NCI-H524 treated with DMSO at 0.1 percent for 48 hours (cell line): ENCODE data around the gene SLC22A13.
"Not testable (repeated sequence)": the region's sequence is repeated elsewhere in the genome, so short reads cannot be mapped to it uniquely, and the experiment has no call there.

Source experiments
- DNase-seq: peaks from one replicate; lab custom pipeline; 2025; lab: John Stamatoyannopoulos, UW

SLC22A13 gene, protein sequence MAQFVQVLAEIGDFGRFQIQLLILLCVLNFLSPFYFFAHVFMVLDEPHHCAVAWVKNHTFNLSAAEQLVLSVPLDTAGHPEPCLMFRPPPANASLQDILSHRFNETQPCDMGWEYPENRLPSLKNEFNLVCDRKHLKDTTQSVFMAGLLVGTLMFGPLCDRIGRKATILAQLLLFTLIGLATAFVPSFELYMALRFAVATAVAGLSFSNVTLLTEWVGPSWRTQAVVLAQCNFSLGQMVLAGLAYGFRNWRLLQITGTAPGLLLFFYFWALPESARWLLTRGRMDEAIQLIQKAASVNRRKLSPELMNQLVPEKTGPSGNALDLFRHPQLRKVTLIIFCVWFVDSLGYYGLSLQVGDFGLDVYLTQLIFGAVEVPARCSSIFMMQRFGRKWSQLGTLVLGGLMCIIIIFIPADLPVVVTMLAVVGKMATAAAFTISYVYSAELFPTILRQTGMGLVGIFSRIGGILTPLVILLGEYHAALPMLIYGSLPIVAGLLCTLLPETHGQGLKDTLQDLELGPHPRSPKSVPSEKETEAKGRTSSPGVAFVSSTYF

DNA sequence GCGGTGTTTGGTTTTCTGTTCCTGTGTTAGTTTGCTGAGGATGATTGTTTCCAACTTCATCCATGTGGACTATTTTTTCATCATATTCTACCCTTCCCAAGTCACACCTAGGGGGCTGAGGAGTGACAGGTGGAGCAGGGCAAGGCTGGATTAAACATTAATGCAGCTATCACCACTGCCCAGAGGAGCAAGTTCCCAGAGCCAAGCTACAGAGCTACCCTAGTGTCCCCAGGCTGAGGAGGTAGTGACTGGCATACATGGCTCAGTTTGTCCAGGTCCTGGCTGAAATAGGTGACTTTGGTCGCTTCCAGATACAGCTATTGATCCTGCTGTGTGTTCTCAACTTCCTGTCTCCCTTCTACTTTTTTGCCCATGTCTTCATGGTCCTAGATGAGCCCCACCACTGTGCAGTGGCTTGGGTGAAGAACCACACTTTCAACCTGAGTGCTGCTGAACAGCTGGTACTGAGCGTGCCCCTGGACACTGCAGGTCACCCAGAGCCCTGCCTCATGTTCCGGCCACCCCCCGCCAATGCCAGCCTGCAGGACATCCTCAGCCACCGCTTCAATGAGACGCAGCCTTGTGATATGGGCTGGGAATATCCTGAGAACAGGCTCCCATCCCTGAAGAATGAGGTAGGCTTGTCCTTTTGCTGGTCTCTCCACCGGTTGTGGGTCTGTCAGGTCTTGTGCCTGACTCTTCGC, at the start of gene SLC22A13:
Gene SLC22A13, plus strand, starts transcription at position 209 of the 704 bp plus-strand sequence. Its CDS starts 49 bp downstream, at position 258.
- no peak for DNase-seq

DNA sequence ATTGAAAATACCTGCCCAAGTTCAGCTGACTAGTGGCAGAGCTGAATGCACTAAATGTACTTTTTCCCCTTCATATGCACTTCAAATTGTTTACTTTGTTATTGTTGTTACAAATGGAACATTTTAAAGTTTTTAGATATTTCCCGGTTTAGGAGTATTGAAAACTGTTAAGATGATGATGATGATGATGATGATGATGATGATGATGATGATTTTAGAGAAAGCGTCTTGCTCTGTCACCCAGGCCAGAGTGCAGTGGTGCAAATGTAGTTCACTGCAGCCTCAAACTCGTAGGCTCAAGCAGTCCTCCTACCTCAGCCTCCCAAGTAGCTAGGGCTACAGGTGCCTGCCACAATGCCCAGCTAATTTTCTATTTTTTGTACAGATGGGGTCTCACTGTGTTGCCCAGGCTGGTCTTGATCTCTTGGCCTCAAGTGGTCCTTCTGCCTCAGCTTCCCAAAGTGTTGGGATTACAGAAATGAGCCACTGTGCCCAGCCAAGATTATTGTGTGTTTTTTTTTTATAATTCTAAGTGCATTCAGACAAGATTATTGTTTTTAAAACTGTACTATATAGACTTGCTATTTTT, 45.9 kb upstream of the SLC22A13 start:
- DNase-seq, result no peak

DNA sequence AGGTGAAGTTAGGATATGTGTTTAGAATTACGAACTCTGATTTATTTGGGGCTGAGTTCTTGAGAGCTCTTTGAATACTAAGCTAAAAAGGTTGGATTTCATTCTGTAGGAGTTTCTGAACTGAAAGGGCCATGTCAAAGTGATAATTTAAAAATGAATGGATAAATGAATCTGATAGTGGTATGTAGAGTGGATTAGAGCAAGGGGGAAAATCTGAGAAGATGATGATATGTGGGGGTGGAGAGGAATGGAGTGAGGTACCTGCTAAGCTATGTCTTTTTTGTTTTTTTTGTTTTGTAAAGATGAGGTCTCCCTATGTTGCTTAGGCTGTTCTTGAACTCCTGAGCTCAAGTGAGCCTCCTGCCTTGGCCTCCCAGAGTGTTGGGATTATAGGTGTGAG, 44.6 kb upstream of the SLC22A13 start:
- DNase-seq, result no peak

DNA sequence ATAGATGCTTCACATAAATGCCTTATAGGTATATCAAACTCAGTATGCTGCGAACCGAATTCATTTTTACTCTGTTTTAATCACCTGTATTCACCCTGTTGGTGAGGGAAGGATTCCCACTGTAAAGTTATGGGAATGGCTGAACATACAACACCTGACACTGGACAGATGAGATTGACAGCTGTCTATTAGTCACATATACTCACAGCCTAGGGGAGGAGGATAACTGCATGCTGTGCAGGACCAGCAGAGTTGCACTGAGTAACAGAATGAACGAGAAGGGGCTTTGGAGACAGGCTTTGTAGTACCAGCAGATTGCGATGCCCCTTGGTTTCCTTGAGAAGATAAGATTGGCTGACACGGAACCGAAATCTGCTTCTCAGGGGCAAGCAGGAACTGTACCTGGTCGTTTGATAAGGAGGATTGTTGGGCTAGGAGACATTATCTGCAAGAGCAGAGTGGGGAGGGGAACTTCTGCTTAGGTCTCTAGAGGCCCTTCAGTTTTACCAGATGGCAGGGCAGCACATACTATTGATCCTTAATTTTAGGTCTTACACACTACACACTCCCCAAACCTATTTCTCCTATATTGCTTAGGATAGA, 43.5 kb upstream of the SLC22A13 start:
- no peak for DNase-seq

DNA sequence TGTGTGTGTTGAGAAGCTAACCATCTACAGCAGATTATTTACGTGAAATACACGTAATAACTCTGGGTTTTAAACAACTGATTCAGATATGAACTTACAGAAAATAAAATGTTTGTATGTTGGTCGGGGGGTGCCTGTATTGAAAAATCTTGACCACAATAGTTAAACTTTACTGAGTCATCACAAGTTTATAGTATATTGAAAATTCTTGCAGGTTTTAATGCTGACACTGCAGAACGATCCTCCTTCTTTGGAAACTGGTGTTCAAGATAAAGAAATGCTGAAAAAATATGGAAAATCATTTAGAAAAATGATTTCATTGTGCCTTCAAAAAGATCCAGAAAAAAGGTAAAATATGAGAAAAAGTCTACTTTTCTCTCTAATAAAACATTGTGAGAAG, 41.3 kb upstream of the SLC22A13 start:
- DNase-seq, result no peak

DNA sequence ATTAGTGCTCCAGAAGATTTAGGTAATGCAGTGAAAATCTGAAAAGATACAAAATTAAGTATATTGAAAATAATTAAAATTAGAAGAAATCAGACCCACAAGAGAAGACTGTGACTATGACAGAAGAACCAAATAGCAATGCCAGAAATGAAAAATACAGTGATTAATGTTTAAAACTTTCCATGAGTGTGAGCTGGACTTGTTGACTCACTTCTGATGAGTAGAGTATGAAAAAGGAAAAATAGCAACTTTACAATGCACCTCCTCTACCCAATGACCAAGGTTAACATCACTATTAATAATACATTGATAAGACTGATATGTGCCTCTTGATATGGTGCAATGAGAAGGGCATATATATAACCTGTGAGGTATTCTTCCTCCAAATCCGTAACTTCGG, 39.3 kb upstream of the SLC22A13 start:
- DNase-seq, result no peak

DNA sequence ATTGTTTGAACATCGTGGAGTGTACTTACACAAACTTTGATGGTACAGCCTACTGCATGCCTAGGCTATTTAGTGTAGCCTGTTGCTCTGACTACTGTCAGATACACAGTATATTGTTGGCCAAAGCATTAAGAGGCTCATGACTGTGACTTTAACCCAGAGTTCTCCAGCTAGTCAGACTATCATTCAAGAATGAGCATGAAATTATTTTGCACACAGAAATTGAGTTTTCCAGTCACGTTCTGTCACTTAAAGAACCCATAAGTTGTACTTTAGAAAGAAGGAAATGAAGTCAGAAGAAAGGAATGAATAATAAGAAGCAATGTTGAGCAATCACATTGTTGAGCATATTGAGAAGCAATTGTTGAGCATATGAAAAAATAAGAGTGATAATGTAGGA, 37.6 kb upstream of the SLC22A13 start:
- no peak for DNase-seq

DNA sequence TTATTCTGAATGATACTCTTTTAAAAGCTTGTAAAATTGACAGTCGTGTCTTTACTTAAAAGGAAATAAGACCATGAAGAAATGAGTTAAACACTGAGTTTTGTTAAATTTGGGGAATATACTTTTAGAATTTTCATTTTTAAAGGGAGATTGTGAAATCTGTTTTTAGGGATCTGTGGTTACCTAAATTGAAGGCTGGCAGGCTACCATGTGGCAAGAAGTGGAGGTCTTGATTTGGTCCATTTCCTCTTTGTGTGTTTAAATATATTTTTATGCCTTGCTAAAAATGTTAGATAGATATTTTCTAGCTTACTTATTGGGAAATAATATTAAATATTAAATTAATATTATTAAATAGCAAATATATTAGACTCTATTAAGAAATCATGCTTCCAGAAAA, 36.6 kb upstream of the SLC22A13 start:
- DNase-seq, result no peak

DNA sequence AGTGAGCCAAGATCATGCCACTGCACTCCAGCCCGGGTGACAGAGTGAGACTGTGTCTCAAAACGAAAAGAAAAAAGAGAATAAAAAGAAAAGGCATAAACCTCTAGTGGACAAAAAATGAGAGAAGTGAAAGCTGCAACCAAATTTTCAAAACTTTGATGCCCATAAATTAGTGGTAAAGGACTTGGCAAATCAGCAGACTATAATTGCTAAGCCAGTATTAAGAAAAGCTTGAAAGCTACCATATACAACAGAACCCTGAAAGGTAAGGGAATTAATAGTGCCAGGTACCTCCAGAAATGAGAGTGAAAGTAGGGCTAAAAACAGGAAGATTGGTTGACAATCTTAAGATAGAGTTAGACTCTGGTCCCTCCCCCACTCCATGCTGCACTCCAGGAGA, 32.9 kb upstream of the SLC22A13 start:
- no peak for DNase-seq

DNA sequence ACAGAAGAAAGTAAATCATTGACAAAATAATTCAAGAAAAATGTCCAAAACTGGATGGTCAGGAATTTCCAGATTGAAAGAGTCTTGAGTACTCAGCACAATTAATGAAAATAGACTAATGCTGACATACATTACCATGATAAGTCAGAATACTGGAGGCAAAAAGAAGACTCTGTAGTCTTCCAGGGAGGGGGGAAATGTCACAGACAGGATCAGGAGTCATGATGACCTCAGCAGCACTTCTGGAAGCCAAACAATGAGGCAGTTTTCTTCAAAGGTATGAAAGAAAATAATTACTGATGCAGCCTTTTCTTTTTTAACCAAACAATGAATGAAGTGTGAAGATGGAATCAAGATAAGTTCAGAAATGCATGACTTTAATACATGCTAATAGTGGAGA, 30.1 kb upstream of the SLC22A13 start:
- no peak for DNase-seq

DNA sequence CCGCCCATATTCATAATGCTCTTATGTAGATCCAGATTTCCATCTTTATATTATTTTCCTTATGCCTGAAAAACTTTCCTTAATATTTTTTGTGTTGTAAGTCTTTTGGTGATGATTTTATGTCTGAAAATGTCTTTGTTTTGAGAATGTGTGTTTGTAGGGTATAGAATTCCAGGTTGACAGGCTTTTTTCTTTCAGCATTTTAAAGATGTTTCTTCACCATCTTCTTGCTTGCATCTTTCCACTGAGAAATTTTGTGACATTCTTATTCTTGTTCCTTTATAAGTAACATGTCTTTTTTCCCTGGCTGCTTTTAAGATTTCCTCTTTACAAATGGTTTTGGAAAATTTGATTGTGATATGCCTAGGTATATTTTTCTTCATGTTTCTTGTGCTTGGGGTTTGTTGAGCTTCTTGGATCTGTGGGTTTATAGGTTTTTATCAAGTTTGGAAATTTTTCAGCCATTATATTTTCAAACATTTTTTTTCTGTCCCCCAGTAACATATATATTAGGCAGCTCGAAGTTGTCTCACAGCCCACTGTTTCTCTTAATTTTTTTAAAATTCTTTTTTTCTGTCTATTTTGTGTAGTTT, 27.1 kb upstream of the SLC22A13 start:
- no peak for DNase-seq

DNA sequence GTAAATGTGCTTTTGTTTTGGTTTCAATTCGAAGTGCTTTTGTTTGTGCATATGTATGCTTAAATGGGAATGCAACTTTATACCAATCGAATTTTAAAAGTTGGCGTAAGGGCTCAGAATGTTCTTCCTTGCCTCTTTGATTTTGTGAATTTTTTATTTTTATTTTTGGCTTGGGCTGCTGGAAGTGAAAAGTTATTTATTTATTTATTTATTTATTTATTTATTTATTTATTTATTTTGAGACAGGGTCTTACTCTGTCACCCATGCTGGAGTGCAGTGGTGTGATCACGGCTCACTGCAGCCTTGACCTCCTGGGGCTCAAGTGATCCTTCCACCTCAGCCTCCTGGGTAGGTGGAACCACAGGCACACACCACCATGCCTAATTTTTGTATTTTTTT, 22.8 kb upstream of the SLC22A13 start:
- not testable (repeated sequence) for DNase-seq

DNA sequence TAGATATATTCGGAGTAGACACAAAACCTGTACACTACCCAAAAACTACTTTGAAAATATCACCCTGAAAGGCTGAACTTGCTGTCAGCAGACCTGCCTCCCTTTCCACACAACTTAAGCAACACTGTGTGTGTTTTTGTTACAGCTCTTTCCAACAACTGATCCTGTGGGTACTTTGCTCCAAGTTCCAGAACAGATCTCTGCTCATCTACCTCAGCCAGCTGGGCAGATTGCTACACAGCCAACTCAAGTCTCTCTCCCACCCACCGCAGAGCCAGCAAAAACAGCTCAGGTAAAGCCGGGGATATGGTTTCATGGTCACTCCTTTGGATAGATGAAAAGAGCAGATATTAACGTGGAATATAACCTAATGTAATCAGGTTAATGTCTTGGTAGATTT, 19.7 kb upstream of the SLC22A13 start:
- no peak for DNase-seq

DNA sequence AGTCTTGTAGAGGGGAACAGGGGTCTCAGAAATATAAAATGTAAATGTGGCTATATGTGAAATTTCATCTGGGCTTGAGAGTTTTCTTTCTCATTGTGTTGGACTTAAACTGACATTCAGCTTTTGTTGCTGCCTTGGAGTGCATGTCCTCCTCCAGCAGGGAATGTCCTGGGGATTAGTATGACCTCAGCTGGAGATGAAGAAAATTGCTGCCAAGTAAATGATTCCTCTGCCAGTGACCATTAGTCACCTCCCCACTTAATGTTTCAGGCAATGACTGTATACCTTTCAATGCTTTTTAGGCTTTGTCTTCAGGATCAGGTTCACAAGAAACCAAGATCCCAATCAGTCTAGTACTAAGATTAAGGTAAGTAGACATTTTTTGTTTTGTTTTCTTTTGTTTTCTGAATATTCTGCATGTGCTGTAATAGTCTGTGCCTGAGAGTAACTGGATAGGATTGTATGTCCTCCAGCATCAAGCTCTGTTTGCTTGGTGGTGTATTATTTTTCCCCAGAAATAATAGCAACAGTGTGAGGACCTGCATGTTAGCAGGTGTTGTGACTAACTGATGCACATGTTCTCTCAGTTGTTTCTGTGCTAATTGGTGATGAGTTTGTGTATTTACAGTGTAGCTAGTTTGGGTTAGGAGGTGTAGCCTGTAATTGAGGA, 18.1 kb upstream of the SLC22A13 start:
- DNase-seq, result peak; percentile 44

DNA sequence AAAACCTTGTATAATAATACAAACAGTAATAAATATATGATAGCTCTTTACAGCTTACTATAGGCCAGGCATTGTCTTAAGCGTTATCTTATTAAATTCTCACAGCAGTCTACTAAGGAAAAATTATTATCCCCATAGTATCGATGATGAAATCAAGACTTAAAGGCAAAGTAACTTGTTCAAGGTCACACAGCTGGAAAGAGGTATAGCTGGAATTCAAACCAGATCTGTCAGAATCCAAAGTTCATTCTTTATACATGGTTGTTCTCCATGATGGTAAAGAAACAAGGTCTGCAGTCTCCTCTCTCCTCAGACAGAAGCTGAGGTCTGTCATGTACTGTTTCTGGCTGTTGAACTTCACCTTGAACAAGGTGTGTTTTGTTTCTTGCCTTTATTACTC, 15.4 kb upstream of the SLC22A13 start:
- DNase-seq, result no peak

DNA sequence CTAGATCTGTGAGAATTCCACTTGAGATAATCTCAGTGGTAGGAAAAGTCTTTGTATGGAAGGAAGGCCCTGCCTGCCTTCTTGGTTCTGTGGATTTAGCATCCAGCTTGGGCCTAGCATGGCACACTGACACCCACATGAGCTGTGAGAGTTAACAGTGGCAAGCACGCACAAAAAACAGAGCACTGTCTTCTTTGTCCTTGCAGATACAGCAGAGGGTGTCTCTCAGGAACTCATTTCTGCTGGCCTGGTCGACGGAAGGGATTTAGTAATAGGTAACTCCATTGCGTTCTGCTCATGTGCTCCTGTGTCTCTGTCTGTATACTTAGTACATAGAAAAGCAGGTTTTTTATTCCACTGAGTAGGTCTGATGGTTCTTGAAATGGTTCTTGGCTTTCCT, 14.4 kb upstream of the SLC22A13 start:
- DNase-seq, result no peak

DNA sequence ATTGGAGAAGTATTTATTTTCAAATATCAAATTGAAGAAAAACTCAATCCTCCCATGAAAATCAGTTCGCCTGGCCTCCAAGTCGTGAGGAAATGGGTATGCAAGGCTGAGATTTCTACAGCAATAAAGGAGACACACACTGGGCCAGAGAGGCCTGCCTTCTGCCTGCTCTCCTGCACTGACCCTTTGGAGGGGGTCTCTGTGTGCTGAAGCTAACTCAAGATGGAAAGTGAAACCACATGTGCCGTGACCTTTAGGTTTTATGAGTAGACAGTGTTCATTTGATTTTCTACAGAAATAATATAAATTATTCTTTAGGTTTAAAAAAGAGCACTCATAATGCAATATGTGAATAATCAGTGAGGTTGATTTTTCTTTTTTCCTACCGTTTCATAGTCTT, 11.9 kb upstream of the SLC22A13 start:
- DNase-seq, result no peak

DNA sequence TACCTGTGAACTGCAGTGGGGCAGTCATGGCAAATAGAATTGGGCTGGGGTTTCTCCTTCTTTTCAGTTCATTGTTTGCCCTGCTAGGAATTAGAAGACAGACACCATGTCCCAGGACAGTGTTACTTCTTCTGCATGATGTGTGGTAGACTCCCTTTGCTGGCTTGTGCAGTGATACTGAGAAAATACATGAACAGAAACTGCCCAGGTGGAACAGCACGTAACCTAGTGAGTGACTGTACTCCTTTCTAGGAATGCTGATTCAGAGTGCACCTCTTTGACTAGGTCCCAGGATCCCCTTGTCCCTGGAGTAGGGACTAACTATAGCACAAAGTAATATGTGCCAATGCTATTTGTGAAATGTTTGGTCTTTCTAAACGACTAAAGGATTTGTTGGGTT, 10.7 kb upstream of the SLC22A13 start:
- no peak for DNase-seq

DNA sequence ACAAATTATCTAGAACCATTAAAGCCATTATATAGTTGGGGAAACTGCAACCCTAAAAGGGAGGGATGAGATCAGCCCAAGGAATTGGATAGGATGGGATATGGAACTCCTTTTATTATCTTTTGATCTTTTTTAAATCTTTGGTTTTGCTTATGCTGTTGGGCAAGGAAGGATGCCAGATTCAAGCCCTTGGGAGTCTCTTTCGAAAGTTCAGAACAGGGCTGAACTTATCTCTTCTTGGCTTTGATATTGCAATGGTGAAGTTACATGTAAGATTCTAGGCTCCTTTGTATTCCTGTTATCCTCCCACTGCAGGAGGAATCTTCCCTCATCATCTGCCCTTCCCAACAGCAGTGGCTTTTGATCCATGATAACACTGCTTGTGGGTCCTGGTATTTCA, 10.0 kb upstream of the SLC22A13 start:
- DNase-seq, result no peak

DNA sequence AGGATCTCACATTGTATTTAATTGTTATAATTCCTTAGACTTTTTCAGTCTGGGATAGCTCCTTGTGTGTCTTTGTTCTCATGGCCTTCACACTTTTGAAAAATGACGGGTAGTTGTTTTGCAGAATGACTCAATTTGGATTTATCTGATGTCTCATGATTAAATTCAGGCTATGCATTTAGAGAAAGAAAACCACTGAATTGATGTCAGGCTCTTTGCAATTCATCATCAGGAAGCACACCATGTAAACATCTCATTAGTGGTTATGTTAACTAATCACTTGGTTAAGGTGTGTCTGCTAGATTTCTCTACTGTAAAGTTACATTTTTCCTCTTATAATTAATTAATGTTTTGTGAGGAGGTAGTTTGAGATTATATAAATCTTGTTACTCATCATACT, 8.0 kb upstream of the SLC22A13 start:
- DNase-seq, result no peak

DNA sequence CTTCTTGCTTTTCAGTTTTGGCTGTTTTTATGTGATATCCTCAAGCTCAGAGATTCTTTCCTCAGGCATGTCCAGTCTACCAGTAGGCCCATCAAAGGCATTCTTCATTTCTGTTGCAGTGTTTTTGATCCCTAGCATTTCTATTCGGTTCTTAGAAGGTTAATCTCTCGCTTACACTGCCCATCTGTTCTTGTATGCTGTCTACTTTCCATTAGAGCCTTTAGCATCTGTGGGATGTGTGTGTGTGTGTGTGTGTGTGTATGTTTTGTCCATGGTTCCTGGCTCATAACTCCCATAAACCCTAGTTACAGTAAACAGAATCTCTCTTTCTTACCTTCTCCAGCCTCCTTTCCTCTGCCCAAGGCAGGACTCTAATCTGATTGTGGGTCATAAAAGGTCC, 5.1 kb upstream of the SLC22A13 start:
- DNase-seq, result no peak

DNA sequence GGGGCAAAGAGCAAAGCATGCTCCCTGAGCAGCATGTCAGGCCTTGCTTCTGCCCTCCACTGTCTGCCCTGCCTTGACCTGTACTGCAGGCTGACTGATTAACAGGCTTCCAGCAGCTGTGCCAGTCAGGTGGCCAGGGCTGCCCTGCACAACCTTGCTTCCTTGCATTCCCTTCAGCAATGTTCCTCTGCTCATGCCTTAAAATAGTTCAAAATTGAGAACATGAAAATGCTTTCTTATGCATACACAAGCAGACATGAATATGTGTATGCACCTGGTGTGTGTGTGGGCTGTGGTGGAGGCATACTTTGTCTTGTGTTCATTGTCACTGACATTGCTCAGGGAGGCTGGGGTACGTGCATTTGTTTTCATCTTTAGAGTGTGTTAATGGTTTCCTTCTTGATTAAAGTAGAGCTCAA, 1.2 kb upstream of the SLC22A13 start:
- DNase-seq, result no peak
